NCI-H446 treated with DMSO at 0.1 percent for 48 hours (cell line): Measurements from ENCODE around the gene IGLON5.
A peak's percentile ranks its signal among the peaks of the same experiment; 100 is the strongest.

Experiments used
- DNase-seq: peaks from one replicate; lab custom pipeline; 2025; lab: John Stamatoyannopoulos, UW

Gene IGLON5

GRCh38 chr19:51365211-51365964, 53.9 kb downstream of the IGLON5 start:
- DNase-seq: no peak

GRCh38 chr19:51365965-51366388, 54.5 kb downstream of the IGLON5 start, which contains the start of gene ETFB:
TSS of gene ETFB (minus strand) at chr19:51366388. CDS start at chr19:51366326, 62 bp downstream.
- no peak for DNase-seq

GRCh38 chr19:51366389-51367254, 55.2 kb downstream of the IGLON5 start:
- DNase-seq: peak; percentile 94

GRCh38 chr19:51367255-51367564, 55.8 kb downstream of the IGLON5 start:
- no peak for DNase-seq

- peak; percentile 92 for DNase-seq
These were observed 56.3 kb downstream of the IGLON5 start for GRCh38 chr19:51367565-51368365.

- DNase-seq: peak; percentile 4
These were observed 57.2 kb downstream of the IGLON5 start, which contains the start of gene CLDND2 for GRCh38 chr19:51368366-51369282. TSS of gene CLDND2 (minus strand) at chr19:51369003. CDS start at chr19:51368577, 426 bp downstream.

- DNase-seq: no peak
These were observed 58.8 kb downstream of the IGLON5 start for GRCh38 chr19:51370230-51370629.

- DNase-seq: no peak
These were observed 59.8 kb downstream of the IGLON5 start for GRCh38 chr19:51371186-51371690.

- no peak for DNase-seq
These were observed 60.7 kb downstream of the IGLON5 start for GRCh38 chr19:51372021-51372648.

GRCh38 chr19:51372649-51373504, 61.4 kb downstream of the IGLON5 start, which contains the start of gene NKG7:
TSS of gene NKG7 (minus strand) at chr19:51372654. CDS start at chr19:51372535, 119 bp downstream.
- DNase-seq: no peak

GRCh38 chr19:51375504-51376221, 64.2 kb downstream of the IGLON5 start:
- no peak for DNase-seq

- no peak for DNase-seq
These were observed 66.0 kb downstream of the IGLON5 start for GRCh38 chr19:51377422-51377821.

GRCh38 chr19:51380379-51380778, 68.9 kb downstream of the IGLON5 start:
- DNase-seq: no peak
